ENCODE measurements around the gene HES3.

HES3 gene

GRCh38 chr1:6251681-6252373 lies 7.8 kb downstream of the HES3 start:
- Histone ChIP-seq H3K4ac (ENCODE audit: low read length) (no peak overlapping the region), H2BK5ac (ENCODE audit: low read length) (no peak overlapping the region), H4K8ac (ENCODE audit: low read depth, low read length) (no peak overlapping the region), H3K36me3 (replicated peaks in 1 of 2; ENCODE audit: control insufficient read depth in 2 of 2, insufficient read depth in 2 of 2, low read length in 2 of 2) (peaks cover 15 to 20% of the 10 kb centered on the region in 2 donors), H3K14ac (ENCODE audit: low read length) (no peak overlapping the region), H2AK5ac (ENCODE audit: low read depth, low read length) (peak overlapping the region; percentile 43), H3K4me2 (ENCODE audit: insufficient read depth, low read length, poor library complexity, severe bottlenecking) (no peak overlapping the region), H2AFZ (ENCODE audit: low read length) (no peak overlapping the region), H4K91ac (ENCODE audit: low read depth, low read length, poor library complexity) (no peak overlapping the region), H2BK15ac (ENCODE audit: low read length) (no peak overlapping the region), H3K9me3 (replicated peaks in 1 of 2; ENCODE audit: control insufficient read depth in 2 of 2, insufficient read depth in 1 of 2, low read depth in 1 of 2, low read length in 2 of 2) (no peaks in the 10 kb centered on the region), H3K9ac (ENCODE audit: low read depth, low read length, poor library complexity) (no peak overlapping the region), H3K27ac (replicated peaks; ENCODE audit: low read length) (no peak overlapping the region), H3K4me3 (ENCODE audit: low read length in 2 of 2) (no peak overlapping the region), H2BK120ac (ENCODE audit: low read depth, low read length) (no peak overlapping the region), H3K18ac (ENCODE audit: low read length) (no peak overlapping the region), H3K79me1 (ENCODE audit: low read depth, low read length) (no peaks in the 10 kb centered on the region), H3K27me3 (ENCODE audit: control insufficient read depth in 3 of 3, insufficient read depth in 3 of 3, low read depth in 1 of 3, low read length in 3 of 3) (peaks cover 0 to 26% (median 0%) of the 10 kb centered on the region in 3 experiments), H3K23ac (ENCODE audit: low read depth, low read length, poor library complexity) (no peak overlapping the region), H3K4me1 (ENCODE audit: control insufficient read depth in 2 of 2, insufficient read depth in 1 of 2, low read depth in 1 of 2, low read length in 2 of 2) (peaks cover 4 to 10% of the 10 kb centered on the region in 2 donors), H2BK12ac (ENCODE audit: low read length) (no peak overlapping the region)
- no peak for DNase-seq (ENCODE audit: low spot score)
- no CpG with 5 or more reads among the region's 15 CpGs for WGBS, 2 donors (ENCODE audit: extremely low coverage in 2 of 2, insufficient read length in 2 of 2, insufficient replicate concordance in 1 of 2)

- Histone ChIP-seq H2BK15ac (ENCODE audit: low read length) (no peak overlapping the region), H3K4me1 (ENCODE audit: control insufficient read depth in 2 of 2, insufficient read depth in 1 of 2, low read depth in 1 of 2, low read length in 2 of 2) (peaks cover 0 to 7% of the 10 kb centered on the region in 2 donors), H2AFZ (ENCODE audit: low read length) (no peak overlapping the region), H3K79me1 (ENCODE audit: low read depth, low read length) (no peaks in the 10 kb centered on the region), H3K23ac (ENCODE audit: low read depth, low read length, poor library complexity) (no peak overlapping the region), H3K9ac (ENCODE audit: low read depth, low read length, poor library complexity) (no peak overlapping the region), H3K4me2 (ENCODE audit: insufficient read depth, low read length, poor library complexity, severe bottlenecking) (no peak overlapping the region), H2AK5ac (ENCODE audit: low read depth, low read length) (no peak overlapping the region), H3K27me3 (ENCODE audit: control insufficient read depth in 3 of 3, insufficient read depth in 3 of 3, low read depth in 1 of 3, low read length in 3 of 3) (peaks cover 0 to 26% (median 0%) of the 10 kb centered on the region in 3 experiments), H4K8ac (ENCODE audit: low read depth, low read length) (no peak overlapping the region), H3K14ac (ENCODE audit: low read length) (no peak overlapping the region), H3K18ac (ENCODE audit: low read length) (no peak overlapping the region), H3K4me3 (ENCODE audit: low read length in 2 of 2) (no peak overlapping the region), H2BK12ac (ENCODE audit: low read length) (no peak overlapping the region), H2BK120ac (ENCODE audit: low read depth, low read length) (no peak overlapping the region), H4K91ac (ENCODE audit: low read depth, low read length, poor library complexity) (no peak overlapping the region), H3K9me3 (replicated peaks in 1 of 2; ENCODE audit: control insufficient read depth in 2 of 2, insufficient read depth in 1 of 2, low read depth in 1 of 2, low read length in 2 of 2) (no peaks in the 10 kb centered on the region), H3K27ac (replicated peaks; ENCODE audit: low read length) (no peak overlapping the region), H2BK5ac (ENCODE audit: low read length) (no peak overlapping the region), H3K4ac (ENCODE audit: low read length) (no peak overlapping the region), H3K36me3 (replicated peaks in 1 of 2; ENCODE audit: control insufficient read depth in 2 of 2, insufficient read depth in 2 of 2, low read length in 2 of 2) (peaks cover 15 to 20% of the 10 kb centered on the region in 2 donors)
- WGBS, 2 donors (ENCODE audit: extremely low coverage in 2 of 2, insufficient read length in 2 of 2, insufficient replicate concordance in 1 of 2) = no CpG with 5 or more reads among the region's 4 CpGs
- no peak for DNase-seq (ENCODE audit: low spot score)
Measured at GRCh38 chr1:6252374-6252710, 8.4 kb downstream of the HES3 start.

DNA sequence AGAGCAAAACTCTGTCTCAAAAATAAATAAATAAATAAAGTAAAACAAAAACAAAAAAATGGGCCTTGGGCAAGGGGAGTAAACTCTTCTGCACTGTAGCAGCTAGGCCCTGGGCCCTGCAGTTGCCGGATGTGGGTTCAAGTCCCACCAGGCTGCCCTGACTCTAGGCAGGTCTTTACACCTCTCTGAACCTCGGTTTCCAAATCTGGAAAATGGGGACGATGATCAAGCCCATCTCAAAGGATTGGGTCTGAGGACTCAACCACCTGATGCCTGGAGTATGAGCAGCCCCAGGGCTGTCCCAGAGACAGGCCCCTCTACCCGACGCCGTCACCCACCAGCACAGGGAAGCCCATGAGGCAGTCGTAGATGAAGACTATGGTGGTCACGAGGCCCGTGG lies 9.4 kb downstream of the HES3 start:
- no CpG with 5 or more reads among the region's 9 CpGs for WGBS, 2 donors (ENCODE audit: extremely low coverage in 2 of 2, insufficient read length in 2 of 2, insufficient replicate concordance in 1 of 2)
- H2AFZ ChIP-seq (ENCODE audit: low read length) = no peak overlapping the region

DNA sequence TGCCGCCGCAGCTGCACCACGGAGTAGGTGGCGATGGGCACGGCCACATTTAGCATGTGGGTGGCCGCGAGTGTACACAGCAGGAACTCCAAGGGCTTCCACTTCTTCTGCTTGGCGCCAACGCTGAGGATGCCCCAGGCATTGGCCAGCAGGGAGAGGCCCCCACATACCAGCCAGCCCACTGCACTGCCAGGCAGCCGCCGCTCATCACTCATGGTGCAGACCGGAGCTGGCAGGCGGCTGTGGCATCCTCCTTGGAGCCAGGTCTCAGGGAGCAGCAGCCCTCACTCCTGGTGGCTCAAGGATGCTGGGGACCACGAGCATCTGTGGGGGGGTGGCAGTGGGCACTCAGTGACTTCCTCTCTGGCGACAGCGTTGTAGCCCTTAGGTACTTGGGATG lies 10.7 kb downstream of the HES3 start:
- Histone ChIP-seq H2BK120ac (ENCODE audit: low read depth, low read length) (no peak overlapping the region), H4K8ac (ENCODE audit: low read depth, low read length) (no peak overlapping the region), H3K23ac (ENCODE audit: low read depth, low read length, poor library complexity) (peak overlapping the region; percentile 83), H3K4ac (ENCODE audit: low read length) (no peak overlapping the region), H3K36me3 (replicated peaks in 1 of 2; ENCODE audit: control insufficient read depth in 2 of 2, insufficient read depth in 2 of 2, low read length in 2 of 2) (peaks cover 15 to 20% of the 10 kb centered on the region in 2 donors), H2BK5ac (ENCODE audit: low read length) (no peak overlapping the region), H3K27me3 (ENCODE audit: control insufficient read depth in 3 of 3, insufficient read depth in 3 of 3, low read depth in 1 of 3, low read length in 3 of 3) (peaks cover 0 to 13% (median 0%) of the 10 kb centered on the region in 3 experiments), H3K79me1 (ENCODE audit: low read depth, low read length) (peaks cover 8% of the 10 kb centered on the region), H3K14ac (ENCODE audit: low read length) (no peak overlapping the region), H3K4me2 (ENCODE audit: insufficient read depth, low read length, poor library complexity, severe bottlenecking) (no peak overlapping the region), H3K4me3 (ENCODE audit: low read length in 2 of 2) (no peak overlapping the region), H2BK15ac (ENCODE audit: low read length) (no peak overlapping the region), H2BK12ac (ENCODE audit: low read length) (no peak overlapping the region), H3K9me3 (replicated peaks in 1 of 2; ENCODE audit: control insufficient read depth in 2 of 2, insufficient read depth in 1 of 2, low read depth in 1 of 2, low read length in 2 of 2) (no peaks in the 10 kb centered on the region), H2AK5ac (ENCODE audit: low read depth, low read length) (no peak overlapping the region), H3K4me1 (ENCODE audit: control insufficient read depth in 2 of 2, insufficient read depth in 1 of 2, low read depth in 1 of 2, low read length in 2 of 2) (peaks cover 2 to 8% of the 10 kb centered on the region in 2 donors), H3K9ac (ENCODE audit: low read depth, low read length, poor library complexity) (peak overlapping the region; percentile 68), H3K18ac (ENCODE audit: low read length) (peak overlapping the region; percentile 22), H4K91ac (ENCODE audit: low read depth, low read length, poor library complexity) (no peak overlapping the region), H2AFZ (ENCODE audit: low read length) (no peak overlapping the region), H3K27ac (replicated peaks; ENCODE audit: low read length) (no peak overlapping the region)
- DNase-seq (ENCODE audit: low spot score) = no peak
- no CpG with 5 or more reads among the region's 16 CpGs for WGBS, 2 donors (ENCODE audit: extremely low coverage in 2 of 2, insufficient read length in 2 of 2, insufficient replicate concordance in 1 of 2)

More for the DNA sequence above, 9.4 kb downstream of the HES3 start:
- H2BK12ac ChIP-seq (ENCODE audit: low read length) = no peak overlapping the region
- H3K27me3 ChIP-seq (ENCODE audit: control insufficient read depth in 3 of 3, insufficient read depth in 3 of 3, low read depth in 1 of 3, low read length in 3 of 3) = peaks cover 0 to 25% (median 0%) of the 10 kb centered on the region in 3 experiments
- H3K27ac ChIP-seq (replicated peaks; ENCODE audit: low read length) = no peak overlapping the region
- H3K23ac ChIP-seq (ENCODE audit: low read depth, low read length, poor library complexity) = no peak overlapping the region
- no peak for DNase-seq (ENCODE audit: low spot score)
- H4K8ac ChIP-seq (ENCODE audit: low read depth, low read length) = no peak overlapping the region
- H2BK15ac ChIP-seq (ENCODE audit: low read length) = no peak overlapping the region
- no peak overlapping the region for H3K4ac ChIP-seq (ENCODE audit: low read length)
- peaks cover 2% of the 10 kb centered on the region for H3K79me1 ChIP-seq (ENCODE audit: low read depth, low read length)
- no peak overlapping the region for H2BK120ac ChIP-seq (ENCODE audit: low read depth, low read length)
- H3K18ac ChIP-seq (ENCODE audit: low read length) = no peak overlapping the region
- H2BK5ac ChIP-seq (ENCODE audit: low read length) = no peak overlapping the region
- H3K4me3 ChIP-seq (ENCODE audit: low read length in 2 of 2) = no peak overlapping the region
- peak overlapping the region; percentile 92 for H4K91ac ChIP-seq (ENCODE audit: low read depth, low read length, poor library complexity)
- peaks cover 15 to 20% of the 10 kb centered on the region in 2 donors for H3K36me3 ChIP-seq (replicated peaks in 1 of 2; ENCODE audit: control insufficient read depth in 2 of 2, insufficient read depth in 2 of 2, low read length in 2 of 2)
- peak overlapping the region; percentile 44 for H3K9ac ChIP-seq (ENCODE audit: low read depth, low read length, poor library complexity)
- H3K4me2 ChIP-seq (ENCODE audit: insufficient read depth, low read length, poor library complexity, severe bottlenecking) = no peak overlapping the region
- peaks cover 0 to 7% of the 10 kb centered on the region in 2 donors for H3K4me1 ChIP-seq (ENCODE audit: control insufficient read depth in 2 of 2, insufficient read depth in 1 of 2, low read depth in 1 of 2, low read length in 2 of 2)
- no peak overlapping the region for H2AK5ac ChIP-seq (ENCODE audit: low read depth, low read length)
- H3K9me3 ChIP-seq (replicated peaks in 1 of 2; ENCODE audit: control insufficient read depth in 2 of 2, insufficient read depth in 1 of 2, low read depth in 1 of 2, low read length in 2 of 2) = no peaks in the 10 kb centered on the region
- H3K14ac ChIP-seq (ENCODE audit: low read length) = no peak overlapping the region
